SJCRH30 (cell line): ENCODE results near the gene FOXRED2. TPM values are rescaled to one million over a fixed set of nuclear protein-coding genes. Genes with fewer than 3 reads are reported as not detected.
"Not testable (repeated sequence)": the region's sequence is repeated elsewhere in the genome, so short reads cannot be mapped to it uniquely, and the experiment has no call there.

ENCODE experiments used
- DNase-seq, 2 experiments: peaks; one replicate each; pipeline ENCODE4 v3.0.0-alpha.2; 2015 to 2020
- H3K27ac ChIP-seq: fragments of 250-450 bp; sonication (Bioruptor Pico); 2 replicates; pipeline ENCODE4 v1.5.1; 2020; ENCODE audit warnings: mild to moderate bottlenecking, moderate library complexity
- H3K27me3 ChIP-seq: fragments of 250-450 bp; sonication (Bioruptor Pico); 2 replicates; pipeline ENCODE4 v1.5.1; 2020; ENCODE audit warnings: mild to moderate bottlenecking, moderate library complexity
- H3K36me3 ChIP-seq: fragments of 250-450 bp; sonication (Bioruptor Pico); 2 replicates; pipeline ENCODE4 v1.5.1; 2020; ENCODE audit warnings: mild to moderate bottlenecking, moderate library complexity
- H3K4me1 ChIP-seq: fragments of 250-450 bp; sonication (Bioruptor Pico); 2 replicates; pipeline ENCODE4 v1.5.1; 2020; ENCODE audit warnings: mild to moderate bottlenecking, moderate library complexity
- H3K4me3 ChIP-seq: fragments of 250-450 bp; sonication (Bioruptor Pico); 2 replicates; pipeline ENCODE4 v1.5.1; 2020; ENCODE audit warnings: mild to moderate bottlenecking, moderate library complexity
- H3K9me3 ChIP-seq: fragments of 250-450 bp; sonication (Bioruptor Pico); replicated peaks from 2 replicates; pipeline ENCODE4 v1.5.1; 2020; ENCODE audit warnings: mild to moderate bottlenecking, moderate library complexity
- total RNA-seq: library from RNA; depleted of rRNA; stranded (reverse); fragments of >200 nt; shearing (Covaris generic); gene quantifications from 2 replicates; pipeline ENCODE4 v1.2.3, GENCODE V29; 2014

The FOXRED2 gene
- total RNA-seq, 1 experiment from 2014 or later, result 16.9 TPM

DNA sequence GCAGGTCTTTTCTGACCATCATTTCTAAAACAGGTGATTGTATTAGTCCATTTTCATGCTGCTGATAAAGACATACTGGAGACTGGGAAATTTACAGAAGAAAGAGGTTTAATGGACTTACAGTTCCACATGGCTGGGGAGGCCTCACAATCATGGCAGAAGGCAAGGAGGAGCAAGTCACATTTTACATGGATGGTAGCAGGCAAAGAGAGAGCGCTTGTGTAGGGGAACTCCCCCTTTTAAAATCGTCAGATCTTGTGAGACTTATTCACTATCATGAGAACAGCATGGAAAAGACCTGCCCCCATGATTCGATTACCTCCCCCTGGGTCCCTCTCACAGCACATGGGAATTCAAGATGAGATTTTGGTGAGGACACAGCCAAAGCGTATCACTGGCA lies 26.5 kb upstream of the FOXRED2 start:
- H3K9me3 ChIP-seq, DNase-seq, H3K4me3 ChIP-seq, H3K4me1 ChIP-seq, H3K27me3 ChIP-seq, H3K27ac ChIP-seq, H3K36me3 ChIP-seq: not testable (repeated sequence)

DNA sequence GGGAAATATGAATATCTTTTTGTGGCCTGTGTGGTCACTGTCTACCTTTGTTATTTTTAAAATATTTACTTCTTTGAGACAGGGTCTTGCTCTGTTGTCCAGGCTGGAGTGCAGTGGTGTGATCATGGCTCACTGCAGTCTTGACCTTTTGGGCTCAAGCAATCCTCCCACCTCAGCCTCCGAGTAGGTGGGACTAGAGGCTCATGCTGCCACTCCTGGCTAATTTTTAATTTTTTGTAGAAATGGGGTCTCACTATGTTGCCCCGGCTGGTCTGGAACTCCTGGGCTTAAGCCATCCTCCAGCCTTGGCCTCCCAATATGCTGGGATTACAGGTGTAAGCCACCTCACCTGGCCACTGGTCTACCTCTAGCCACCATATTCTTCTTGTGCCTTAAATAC lies 25.6 kb upstream of the FOXRED2 start:
- H3K4me1 ChIP-seq, result peaks cover 9% of the 10 kb centered on the region

DNA sequence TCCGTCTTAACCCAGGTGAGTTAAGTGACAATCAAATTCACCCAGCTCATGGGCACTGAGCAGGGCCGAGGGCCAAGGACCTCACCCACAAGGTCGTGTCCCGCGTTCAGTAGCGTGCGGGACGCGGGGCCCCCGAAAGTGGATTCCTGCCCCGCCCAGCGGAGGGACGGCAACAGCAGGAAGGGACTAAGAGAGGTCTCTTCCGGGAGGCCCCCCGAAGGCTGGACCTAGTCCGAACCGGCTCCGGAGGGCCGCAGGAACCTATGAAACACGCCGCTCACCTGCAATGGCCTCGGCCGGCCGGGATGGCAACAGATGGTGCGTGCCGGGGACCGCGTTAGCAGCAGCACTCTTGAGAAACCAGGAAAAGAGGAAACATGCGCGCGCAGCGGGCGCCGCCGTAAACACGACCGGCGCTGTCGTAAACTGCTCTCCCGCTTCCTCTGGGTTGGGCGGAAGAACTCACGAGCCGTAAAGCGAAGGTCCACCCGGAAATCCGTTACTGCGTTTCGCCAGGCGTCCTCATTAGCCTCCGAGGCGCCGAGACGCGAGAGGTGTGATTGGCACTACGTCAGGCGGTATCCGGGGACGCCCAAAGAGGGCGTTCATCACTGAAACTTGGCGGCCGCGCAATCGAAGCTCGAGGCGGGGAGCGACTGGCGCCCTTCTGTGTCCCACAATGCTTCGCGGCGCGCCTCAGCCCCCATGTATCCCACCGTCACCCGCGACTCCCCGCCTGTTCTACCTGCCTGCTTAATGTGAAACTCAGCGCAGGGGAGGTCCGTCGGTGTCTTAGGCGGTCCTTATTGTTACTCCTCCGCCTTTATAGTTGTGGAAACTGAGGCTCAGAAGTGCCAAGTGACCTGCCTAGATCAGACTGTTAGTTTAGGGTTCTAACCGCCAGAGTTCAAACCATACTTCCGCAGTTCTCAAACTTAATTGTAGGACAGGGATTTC lies 22.2 kb upstream of the FOXRED2 start, which contains the start of gene EIF3D:
Gene EIF3D, minus strand, starts transcription at position 372 of the 957 bp plus-strand sequence. CDS start 3,045 bp downstream, outside the sequence.
- Histone ChIP-seq H3K27me3 (no peaks in the 10 kb centered on the region), H3K4me3 (peak within 1 kb of the TSS; percentile 79), H3K9me3 (no peaks in the 10 kb centered on the region), H3K27ac (peak within 1 kb of the TSS; percentile 85), H3K4me1 (peaks cover 5% of the 10 kb centered on the region), H3K36me3 (peaks cover 34% of the 10 kb centered on the region)
- peak; percentile 98 to 99 for DNase-seq

More for the DNA sequence above, 25.6 kb upstream of the FOXRED2 start:
- Histone ChIP-seq H3K27ac (no peak overlapping the region), H3K9me3 (no peaks in the 10 kb centered on the region), H3K36me3 (peaks cover 3% of the 10 kb centered on the region; the same call in 1 of the 2 replicates), H3K4me3 (no peak overlapping the region), H3K27me3 (no peaks in the 10 kb centered on the region)
- no peak for DNase-seq

DNA sequence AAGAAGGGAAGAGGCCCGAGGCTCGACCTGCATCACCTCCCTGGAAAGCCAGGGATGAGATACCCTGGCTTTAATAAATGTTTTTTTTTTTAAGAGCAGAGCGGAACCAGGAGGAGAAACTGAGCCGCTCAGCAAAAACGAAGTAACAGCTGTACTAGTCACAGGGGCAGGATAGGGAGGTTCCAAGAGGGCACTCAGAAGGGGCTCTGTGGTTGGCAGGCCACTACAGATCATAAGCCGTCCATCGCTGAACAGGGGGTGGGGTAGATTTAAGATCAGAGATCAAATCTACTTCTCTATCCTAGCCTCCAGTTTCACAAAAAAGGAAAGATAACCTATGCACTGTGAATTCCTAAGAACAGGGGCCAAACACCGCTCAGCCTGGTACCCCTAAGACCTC lies 21.5 kb upstream of the FOXRED2 start:
- peaks cover 5% of the 10 kb centered on the region for H3K4me1 ChIP-seq
- DNase-seq, result peak; percentile 52 to 57
- H3K9me3 ChIP-seq, result no peaks in the 10 kb centered on the region
- H3K27me3 ChIP-seq, result no peaks in the 10 kb centered on the region
- H3K27ac ChIP-seq, result peak overlapping the region; percentile 85
- peak overlapping the region; percentile 79 for H3K4me3 ChIP-seq
- H3K36me3 ChIP-seq, result peaks cover 41% of the 10 kb centered on the region

DNA sequence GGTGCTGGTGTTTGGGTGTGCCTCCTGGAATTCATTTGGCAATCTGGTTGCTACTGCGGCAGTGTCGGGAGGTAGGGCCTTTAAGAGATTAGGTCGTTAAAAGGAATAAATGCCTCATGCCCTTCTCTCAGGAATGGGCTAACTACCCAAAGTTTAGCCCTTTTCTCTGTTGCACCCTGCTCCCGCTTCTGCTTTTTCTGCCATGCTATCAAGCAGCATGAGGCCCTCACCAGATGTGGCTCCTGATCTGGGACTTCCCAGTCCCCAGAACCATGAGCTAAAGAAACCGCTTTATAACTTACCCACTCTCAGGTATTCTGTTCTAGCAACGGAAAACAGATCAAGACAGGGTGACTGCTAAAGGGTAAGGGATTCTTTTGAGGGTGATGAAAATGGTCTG lies 15.8 kb upstream of the FOXRED2 start:
- Histone ChIP-seq H3K9me3 (no peaks in the 10 kb centered on the region), H3K27me3 (no peaks in the 10 kb centered on the region), H3K4me1 (peaks cover 3% of the 10 kb centered on the region), H3K36me3 (peaks cover 95% of the 10 kb centered on the region), H3K27ac (no peak overlapping the region), H3K4me3 (no peak overlapping the region)
- no peak for DNase-seq

DNA sequence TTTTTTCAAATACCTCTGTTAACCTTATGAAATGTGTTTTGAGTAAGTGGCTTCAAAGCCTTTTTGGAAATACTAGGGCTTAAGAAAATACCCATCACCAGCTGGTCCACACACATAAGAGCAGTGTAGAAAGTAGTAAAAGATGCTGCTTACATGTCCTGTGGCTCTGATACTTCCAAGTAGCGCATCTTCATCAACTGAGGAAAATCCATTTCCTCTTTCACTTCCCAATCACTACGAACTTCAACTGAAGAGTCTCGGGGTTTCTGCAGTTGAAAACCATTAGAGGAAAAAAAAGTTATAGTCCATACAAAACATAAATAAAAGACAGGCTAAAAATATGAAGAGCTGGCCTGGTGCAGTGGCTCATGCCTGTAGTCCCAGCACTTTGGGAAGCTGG lies 13.6 kb upstream of the FOXRED2 start:
- Histone ChIP-seq H3K4me3 (no peak overlapping the region), H3K36me3 (peaks cover 91% of the 10 kb centered on the region), H3K4me1 (no peaks in the 10 kb centered on the region), H3K9me3 (no peaks in the 10 kb centered on the region), H3K27me3 (no peaks in the 10 kb centered on the region), H3K27ac (no peak overlapping the region)
- DNase-seq, result no peak

DNA sequence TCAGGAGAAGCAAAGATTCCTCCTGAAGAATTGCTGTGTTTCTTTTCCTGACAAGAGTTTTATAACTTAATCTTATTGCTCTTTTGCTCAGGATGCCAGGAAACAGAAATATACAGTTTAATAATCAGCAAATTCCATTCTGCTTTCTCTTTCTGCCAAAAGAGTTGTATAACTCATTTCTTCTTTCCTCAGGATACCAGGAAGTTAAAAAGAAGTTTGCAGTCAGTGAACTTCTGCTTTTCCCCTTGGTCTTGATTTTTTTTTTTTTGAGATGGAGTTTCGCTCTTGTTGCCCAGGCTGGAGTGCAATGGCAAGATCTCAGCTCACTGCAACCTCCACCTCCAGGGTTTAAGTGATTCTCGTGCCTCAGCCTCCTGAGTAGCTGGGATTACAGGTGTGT lies 13.1 kb upstream of the FOXRED2 start:
- not testable (repeated sequence) for H3K27ac ChIP-seq, H3K9me3 ChIP-seq, H3K4me1 ChIP-seq, H3K4me3 ChIP-seq, DNase-seq, H3K27me3 ChIP-seq
- peaks cover 92% of the 10 kb centered on the region for H3K36me3 ChIP-seq

DNA sequence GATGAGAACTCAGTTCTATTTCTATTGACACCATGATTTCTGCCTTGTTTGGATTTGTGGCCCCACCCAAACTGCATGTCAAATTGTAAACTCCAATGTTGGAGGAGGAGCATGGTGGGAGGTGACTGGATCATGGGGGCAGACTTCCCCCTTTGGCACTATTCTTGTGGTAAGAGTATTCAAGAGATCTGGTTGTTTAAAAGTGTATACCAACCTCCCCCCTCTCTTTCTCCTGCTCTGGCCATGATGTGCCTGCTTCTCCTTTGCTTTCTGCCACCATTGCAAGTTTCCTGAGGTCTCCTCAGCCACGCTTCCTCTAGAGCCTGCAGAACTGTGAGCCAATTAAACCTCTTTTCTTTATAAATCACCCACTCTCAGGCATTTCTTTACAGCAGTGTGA lies 7.9 kb upstream of the FOXRED2 start:
- H3K9me3 ChIP-seq, result no peaks in the 10 kb centered on the region
- H3K4me1 ChIP-seq, result no peaks in the 10 kb centered on the region
- H3K27me3 ChIP-seq, result no peaks in the 10 kb centered on the region
- peaks cover 87% of the 10 kb centered on the region for H3K36me3 ChIP-seq
- DNase-seq, result no peak
- no peak overlapping the region for H3K27ac ChIP-seq
- H3K4me3 ChIP-seq, result no peak overlapping the region

DNA sequence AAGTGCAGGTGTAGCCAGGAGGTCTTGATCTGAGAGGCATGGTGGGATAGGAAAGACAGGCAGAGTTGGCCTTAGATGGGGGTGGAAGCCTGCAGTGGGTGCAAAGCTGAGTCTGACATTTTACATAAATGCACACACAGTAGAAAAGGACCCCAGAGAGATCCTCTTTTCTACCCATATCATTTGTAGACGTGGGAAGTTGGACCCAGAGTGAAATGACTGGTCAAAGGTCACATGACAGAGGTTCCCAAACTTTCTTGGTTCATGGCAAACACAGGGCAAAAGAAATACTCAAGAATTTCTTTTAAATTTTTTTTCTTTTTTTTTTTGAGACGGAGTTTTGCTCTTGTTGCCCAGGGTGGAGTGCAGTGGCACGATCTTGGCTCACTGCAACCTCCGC lies 6.2 kb upstream of the FOXRED2 start:
- peaks cover 71% of the 10 kb centered on the region for H3K36me3 ChIP-seq
- DNase-seq, result no peak
- no peak overlapping the region for H3K27ac ChIP-seq
- H3K27me3 ChIP-seq, result no peaks in the 10 kb centered on the region
- no peaks in the 10 kb centered on the region for H3K4me1 ChIP-seq
- no peak overlapping the region for H3K4me3 ChIP-seq
- no peaks in the 10 kb centered on the region for H3K9me3 ChIP-seq

DNA sequence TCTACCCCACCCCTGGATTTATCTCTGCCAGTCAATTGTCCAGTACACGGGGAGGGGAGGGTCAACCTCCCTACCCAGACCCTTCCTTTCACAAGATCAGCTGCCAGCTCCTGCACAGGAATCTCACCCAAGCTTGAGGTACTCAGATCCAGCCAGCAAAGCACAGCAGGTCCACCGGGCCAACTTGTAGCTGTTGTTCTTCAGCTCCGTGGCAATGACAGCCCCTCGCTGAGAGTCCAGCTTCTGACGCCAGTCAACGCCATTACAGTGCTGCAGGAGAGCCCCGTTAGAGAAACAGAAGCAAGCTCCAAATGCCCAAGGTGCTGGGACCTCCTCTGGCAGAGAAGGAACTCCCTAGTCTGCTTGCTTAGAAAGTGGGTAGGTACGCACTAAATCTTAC lies 5.5 kb upstream of the FOXRED2 start:
- no peak overlapping the region for H3K27ac ChIP-seq
- no peaks in the 10 kb centered on the region for H3K9me3 ChIP-seq
- H3K36me3 ChIP-seq, result peaks cover 64% of the 10 kb centered on the region
- H3K4me1 ChIP-seq, result no peaks in the 10 kb centered on the region
- DNase-seq, result no peak
- no peaks in the 10 kb centered on the region for H3K27me3 ChIP-seq
- no peak overlapping the region for H3K4me3 ChIP-seq

DNA sequence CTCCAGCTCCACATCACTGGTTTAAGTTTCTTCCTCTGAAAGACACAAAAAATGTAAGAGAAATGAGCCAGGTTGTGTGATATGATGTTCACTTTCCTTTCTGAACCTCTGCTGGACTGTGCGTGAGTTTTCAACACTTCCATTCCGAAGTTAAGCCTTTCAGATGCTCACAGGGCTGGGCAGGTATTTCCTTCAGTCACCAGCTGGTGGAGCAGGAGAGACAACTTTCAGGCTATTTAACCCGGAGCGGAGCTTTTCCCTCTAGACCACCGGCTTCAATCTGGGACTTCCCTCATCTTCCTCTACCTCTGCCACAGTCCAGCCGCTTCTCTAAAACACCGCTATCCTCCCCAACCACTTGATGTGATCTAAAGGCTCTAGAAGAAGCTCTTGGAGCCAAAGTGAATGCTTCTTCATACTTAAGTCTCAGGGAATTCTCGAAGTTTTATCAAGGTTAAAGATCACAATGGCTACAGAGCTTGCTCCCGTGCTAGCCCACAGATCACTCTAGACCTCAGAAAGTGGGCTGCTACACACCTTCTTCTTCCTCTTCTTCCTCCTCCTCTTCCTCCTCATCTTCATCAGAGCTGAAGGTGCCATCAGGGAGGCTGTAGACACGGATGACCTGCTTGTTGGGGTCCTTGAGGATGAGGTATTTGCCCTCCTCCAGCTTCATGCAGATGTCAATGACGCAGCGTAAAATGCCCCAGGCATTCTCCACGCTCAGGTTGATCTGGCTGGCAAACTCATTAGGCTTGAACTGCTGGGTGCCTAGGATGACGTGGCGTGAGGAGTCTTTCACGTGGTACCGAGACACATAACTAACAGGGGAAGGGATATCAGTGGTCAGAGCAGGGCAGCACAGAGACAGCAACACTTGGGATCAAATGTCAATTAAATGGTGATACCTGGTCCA lies 4.4 kb upstream of the FOXRED2 start:
- H3K4me1 ChIP-seq, result no peaks in the 10 kb centered on the region
- H3K9me3 ChIP-seq, result no peaks in the 10 kb centered on the region
- peak; percentile 36 to 62 for DNase-seq
- no peak overlapping the region for H3K27ac ChIP-seq
- H3K27me3 ChIP-seq, result no peaks in the 10 kb centered on the region
- H3K36me3 ChIP-seq, result peaks cover 54% of the 10 kb centered on the region
- H3K4me3 ChIP-seq, result no peak overlapping the region

DNA sequence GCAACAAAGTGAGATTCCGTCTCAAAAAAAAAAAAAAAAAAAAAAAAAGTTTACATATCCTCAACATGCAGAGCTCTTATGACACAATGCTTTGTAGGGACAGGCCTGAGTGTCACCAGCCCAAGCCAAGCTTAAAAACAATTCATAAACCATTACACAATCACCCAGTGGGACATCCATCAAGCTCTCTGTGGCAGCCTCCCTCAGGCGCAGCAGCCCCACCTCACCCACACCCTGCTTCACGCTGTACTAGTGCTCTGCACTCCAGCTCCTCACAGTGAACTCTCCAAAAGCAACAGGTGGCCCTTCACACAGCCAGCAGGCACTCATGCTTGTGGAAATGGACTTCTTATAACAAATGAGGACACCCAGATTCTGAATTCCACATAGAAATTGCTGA lies 3.5 kb upstream of the FOXRED2 start:
- H3K4me1 ChIP-seq, result no peaks in the 10 kb centered on the region
- no peak for DNase-seq
- peaks cover 50% of the 10 kb centered on the region for H3K36me3 ChIP-seq
- no peaks in the 10 kb centered on the region for H3K9me3 ChIP-seq
- H3K27me3 ChIP-seq, result no peaks in the 10 kb centered on the region
- no peak overlapping the region for H3K4me3 ChIP-seq
- H3K27ac ChIP-seq, result no peak overlapping the region

DNA sequence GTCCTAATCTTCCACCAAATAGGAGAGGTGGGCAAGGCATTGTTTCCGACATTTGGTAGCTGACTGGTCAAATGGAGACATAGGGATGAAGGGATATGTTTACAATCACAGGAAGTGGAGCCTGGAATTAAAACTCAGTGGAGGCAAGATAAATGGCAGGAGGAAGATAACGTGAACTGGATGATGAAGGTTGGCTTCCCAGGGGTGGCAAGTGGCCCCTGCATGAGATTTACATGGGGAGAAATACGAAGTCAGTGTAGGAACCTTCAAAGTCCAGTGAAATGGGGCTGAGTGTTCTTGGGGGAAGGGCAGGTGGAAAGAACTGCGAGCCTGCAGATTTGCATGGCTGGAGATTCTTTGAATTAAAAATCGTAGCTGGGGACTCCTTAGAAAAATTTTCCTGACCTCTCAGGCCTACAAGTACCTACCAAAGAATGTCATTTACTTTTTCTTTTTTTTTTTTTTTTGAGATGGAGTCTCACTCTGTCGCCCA lies 724 bp upstream of the FOXRED2 start:
- peak overlapping the region; percentile 66 for H3K4me3 ChIP-seq

DNA sequence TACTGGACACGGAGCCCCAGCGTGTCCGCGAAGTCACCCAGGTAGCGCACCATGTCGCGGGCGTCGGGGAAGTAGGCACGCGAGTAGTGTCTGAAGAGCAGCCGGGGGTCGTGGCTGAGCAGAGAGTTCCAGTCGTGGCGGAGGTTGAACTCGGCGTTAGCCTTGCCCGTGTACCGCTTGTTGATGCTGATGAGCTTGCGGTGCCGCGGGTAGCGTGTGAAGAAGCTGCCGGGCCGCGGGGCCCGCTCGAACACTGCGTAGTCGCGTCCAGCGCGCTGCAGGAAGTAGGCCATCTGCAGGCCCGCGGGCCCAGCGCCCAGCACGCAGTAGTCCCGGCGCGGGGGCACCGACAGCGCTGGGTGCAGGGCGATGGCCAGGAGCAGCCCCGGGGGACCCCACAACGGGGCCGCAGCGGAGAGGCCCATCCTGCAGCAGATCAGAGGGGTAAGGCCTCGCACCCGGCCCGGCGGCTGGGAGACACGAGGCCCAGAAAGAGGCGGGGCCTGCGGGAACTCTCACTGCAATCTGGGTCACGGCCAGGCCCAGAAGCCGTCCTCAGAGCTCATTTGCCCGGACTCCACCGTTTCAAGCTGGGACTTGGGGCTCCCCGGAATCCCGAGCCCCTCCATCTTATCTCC lies 723 bp downstream of the FOXRED2 start:
- Histone ChIP-seq H3K27me3 (no peaks in the 10 kb centered on the region), H3K9me3 (no peaks in the 10 kb centered on the region), H3K27ac (peak overlapping the region; percentile 58; the same call in 1 of the 2 replicates), H3K36me3 (peaks cover 13% of the 10 kb centered on the region), H3K4me1 (no peaks in the 10 kb centered on the region), H3K4me3 (peak overlapping the region; percentile 66)
- DNase-seq, result no peak

More for the DNA sequence above, 724 bp upstream of the FOXRED2 start:
- peaks cover 24% of the 10 kb centered on the region for H3K36me3 ChIP-seq
- H3K27me3 ChIP-seq, result no peaks in the 10 kb centered on the region
- H3K9me3 ChIP-seq, result no peaks in the 10 kb centered on the region
- no peak for DNase-seq
- no peaks in the 10 kb centered on the region for H3K4me1 ChIP-seq
- H3K27ac ChIP-seq, result peak overlapping the region; percentile 58
